ENCODE data around the gene NPY5R. TPM values are rescaled to one million over a fixed set of nuclear protein-coding genes. Genes with fewer than 3 reads are reported as not detected.

NPY5R gene
- total and polyA plus RNA-seq, 2 experiments from 2014 or later: 1.8 to 2.4 TPM

- H3K27me3 Mint-ChIP-seq (ENCODE audit: insufficient read depth, low read depth, poor library complexity): no peaks in the 10 kb centered on the region
- no peak overlapping the region for H3K27ac ChIP-seq (ENCODE audit: low read depth)
- H3K36me3 Mint-ChIP-seq (ENCODE audit: low read depth): no peaks in the 10 kb centered on the region
- no peaks in the 10 kb centered on the region for H3K36me3 ChIP-seq (ENCODE audit: insufficient read depth)
- H3K9me2 ChIP-seq (ENCODE audit: insufficient read depth): peaks cover 3% of the 10 kb centered on the region; the same call in 1 of the 2 replicates
- H3K27me3 ChIP-seq (ENCODE audit: insufficient read depth): no peaks in the 10 kb centered on the region
- no peak overlapping the region for H3K4me3 ChIP-seq
- DNase-seq (ENCODE audit: low spot score): no peak
- ATAC-seq: no peak
- H3K27ac Mint-ChIP-seq: no peak overlapping the region
- no peak overlapping the region for H3K4me3 Mint-ChIP-seq
- no peaks in the 10 kb centered on the region for H3K4me1 ChIP-seq (ENCODE audit: insufficient read depth)
- no peaks in the 10 kb centered on the region for H3K9me3 Mint-ChIP-seq
- TF ChIP-seq NANOG (IDR thresholded peaks at IDR 0.05; ENCODE audit: borderline replicate concordance): no peak
- no peak for TF ChIP-seq ZNF462 (CRISPR knock-in tag; IDR thresholded peaks at IDR 0.05)
- no peak for TF ChIP-seq CREB1 (CRISPR knock-in tag; IDR thresholded peaks at IDR 0.05; ENCODE audit: low read depth)
- TF ChIP-seq REST (IDR thresholded peaks at IDR 0.05; ENCODE audit: unreplicated experiment): no peak
- TF ChIP-seq CTCF (conservative IDR thresholded peaks at IDR 0.05; ENCODE audit: low read depth in 2 of 2): no peak
- TF ChIP-seq ETS1 (IDR thresholded peaks at IDR 0.05): no peak
- TF ChIP-seq JUNB (IDR thresholded peaks at IDR 0.05; ENCODE audit: unreplicated experiment): no peak
- TF ChIP-seq ZNF331 (CRISPR knock-in tag; IDR thresholded peaks at IDR 0.05; ENCODE audit: low read depth): no peak
- no peak for TF ChIP-seq STAT1 (IDR thresholded peaks at IDR 0.05; ENCODE audit: unreplicated experiment)
- no peak for TF ChIP-seq EZH2 (IDR thresholded peaks at IDR 0.05; ENCODE audit: low read depth, unreplicated experiment)
- TF ChIP-seq EZH2phosphoT487 (IDR thresholded peaks at IDR 0.05; ENCODE audit: unreplicated experiment): no peak
- no peaks in the 10 kb centered on the region for H3K79me2 ChIP-seq (replicated peaks; ENCODE audit: insufficient read depth)
- H3F3A ChIP-seq (replicated peaks; ENCODE audit: low read depth): no peaks in the 10 kb centered on the region
- H3K4me2 ChIP-seq: no peak overlapping the region
- no peak overlapping the region; the same call in 1 of the 2 replicates for H2AFZ ChIP-seq
- no peaks in the 10 kb centered on the region for H4K20me1 ChIP-seq (replicated peaks; ENCODE audit: insufficient read depth)
- peaks cover 7% of the 10 kb centered on the region; the same call in 2 of the 3 replicates for H3K4me1 Mint-ChIP-seq
These were observed 38.6 kb downstream of the NPY5R start for GRCh38 chr4:163382178-163382869.

Data from GM23338 (cell line).